Testis (tissue), 2 donors: Measurements from ENCODE around the gene KLK14.

ENCODE experiments used
- POLR2A ChIP-seq: fragments of 450-650 bp; IDR thresholded peaks from one replicate; pipeline ENCODE4 v1.6.1; 2017; ENCODE audit warnings: antibody characterized with exemption, mild to moderate bottlenecking, moderate library complexity
- TF ChIP-seq, protein P1 (sequence below), 3 experiments: fragments of 450-650 bp in 2 of 3; fragments of 200-600 bp in 1 of 3; sonication (generic) in 1 of 3; IDR thresholded peaks; one replicate each; pipeline ENCODE4 v1.5.1; 2016 to 2019; ENCODE audit warnings: antibody characterized with exemption in 3 of 3, mild to moderate bottlenecking in 2 of 3, moderate library complexity in 1 of 3

DNA sequence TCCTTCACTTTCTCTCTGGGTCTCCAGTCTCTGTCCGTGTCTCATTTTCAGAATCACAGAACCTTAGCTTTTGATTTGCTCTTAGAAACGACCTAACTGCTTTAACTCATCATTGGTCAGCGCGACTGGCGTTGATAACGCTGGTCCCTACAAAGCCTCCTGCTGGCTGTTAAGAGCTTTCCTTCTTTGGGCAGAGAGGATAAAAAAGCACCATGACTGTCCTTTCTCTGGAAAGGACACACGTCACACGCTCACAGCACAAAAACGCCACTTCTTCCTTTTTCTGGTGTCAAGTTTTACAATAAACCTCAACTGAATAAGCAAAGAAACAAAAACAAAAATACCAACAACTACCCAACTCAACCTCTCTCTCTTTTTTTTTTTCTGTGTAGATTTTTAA is 46.2 kb downstream of the KLK14 start:
- TF ChIP-seq, protein P1, sequence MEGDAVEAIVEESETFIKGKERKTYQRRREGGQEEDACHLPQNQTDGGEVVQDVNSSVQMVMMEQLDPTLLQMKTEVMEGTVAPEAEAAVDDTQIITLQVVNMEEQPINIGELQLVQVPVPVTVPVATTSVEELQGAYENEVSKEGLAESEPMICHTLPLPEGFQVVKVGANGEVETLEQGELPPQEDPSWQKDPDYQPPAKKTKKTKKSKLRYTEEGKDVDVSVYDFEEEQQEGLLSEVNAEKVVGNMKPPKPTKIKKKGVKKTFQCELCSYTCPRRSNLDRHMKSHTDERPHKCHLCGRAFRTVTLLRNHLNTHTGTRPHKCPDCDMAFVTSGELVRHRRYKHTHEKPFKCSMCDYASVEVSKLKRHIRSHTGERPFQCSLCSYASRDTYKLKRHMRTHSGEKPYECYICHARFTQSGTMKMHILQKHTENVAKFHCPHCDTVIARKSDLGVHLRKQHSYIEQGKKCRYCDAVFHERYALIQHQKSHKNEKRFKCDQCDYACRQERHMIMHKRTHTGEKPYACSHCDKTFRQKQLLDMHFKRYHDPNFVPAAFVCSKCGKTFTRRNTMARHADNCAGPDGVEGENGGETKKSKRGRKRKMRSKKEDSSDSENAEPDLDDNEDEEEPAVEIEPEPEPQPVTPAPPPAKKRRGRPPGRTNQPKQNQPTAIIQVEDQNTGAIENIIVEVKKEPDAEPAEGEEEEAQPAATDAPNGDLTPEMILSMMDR (IDR thresholded peaks at IDR 0.05) = no peak
- TF ChIP-seq POLR2A = no peak
